Mesothelial cell of epicardium (in vitro differentiated cells): ENCODE results near the gene PALLD. TPM values are rescaled to one million over a fixed set of nuclear protein-coding genes. Genes with fewer than 3 reads are reported as not detected.

Experiments used
- DNase-seq, 2 experiments: peaks; one replicate each; pipeline ENCODE4 v3.0.0; 2021; ENCODE audit warnings: low spot score in 2 of 2; ENCODE audit not compliant: unreplicated experiment in 2 of 2
- H3K27ac Mint-ChIP-seq: 2 replicates; pipeline ENCODE4 v1.8.0; 2021; ENCODE audit warnings: mixed read lengths
- H3K27me3 Mint-ChIP-seq: 2 replicates; pipeline ENCODE4 v1.8.0; 2021; ENCODE audit warnings: low read depth, mixed read lengths
- H3K36me3 Mint-ChIP-seq: 2 replicates; pipeline ENCODE4 v1.8.0; 2021; ENCODE audit warnings: mixed read lengths
- H3K4me1 Mint-ChIP-seq: 2 replicates; pipeline ENCODE4 v1.8.0; 2021; ENCODE audit warnings: mixed read lengths
- H3K4me3 Mint-ChIP-seq: 2 replicates; pipeline ENCODE4 v1.8.0; 2021; ENCODE audit warnings: mild to moderate bottlenecking, moderate library complexity, mixed read lengths
- H3K9me3 Mint-ChIP-seq: 2 replicates; pipeline ENCODE4 v1.8.0; 2021; ENCODE audit warnings: mixed read lengths
- total RNA-seq: library from RNA; stranded (reverse); gene quantifications from 3 replicates; pipeline ENCODE4 v1.2.1, GENCODE V29; 2021
- TF ChIP-seq, protein P1 (sequence below): fragments of 200-600 bp; sonication (generic); IDR thresholded peaks from one replicate; pipeline ENCODE4 v1.5.0; 2021; ENCODE audit warnings: antibody characterized with exemption; ENCODE audit not compliant: unreplicated experiment

Gene PALLD
- total RNA-seq, 1 donor from 2014 or later: 158 TPM

DNA sequence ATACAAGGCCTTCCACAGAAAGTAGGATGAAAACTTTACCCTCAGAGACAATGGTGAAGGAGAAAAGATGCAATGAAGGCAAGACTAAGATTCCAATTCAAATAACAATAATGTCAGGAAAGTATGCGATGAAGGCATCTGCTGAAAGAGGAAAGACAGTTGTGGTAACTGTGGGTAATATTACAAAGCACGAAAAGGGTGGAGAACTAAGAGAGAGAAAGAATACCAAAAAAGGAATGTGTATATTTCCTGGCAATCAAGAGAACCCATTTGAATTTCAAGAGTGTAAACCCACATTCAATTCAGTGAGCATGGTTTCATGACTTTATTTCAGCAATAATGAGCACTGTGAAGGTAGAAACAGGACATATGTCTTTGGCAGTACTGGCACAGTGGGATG lies 225.5 kb downstream of the PALLD start:
- H3K36me3 Mint-ChIP-seq: peaks cover 44% of the 10 kb centered on the region
- peaks cover 11% of the 10 kb centered on the region for H3K9me3 Mint-ChIP-seq
- H3K4me3 Mint-ChIP-seq: no peak overlapping the region
- TF ChIP-seq, protein P1, sequence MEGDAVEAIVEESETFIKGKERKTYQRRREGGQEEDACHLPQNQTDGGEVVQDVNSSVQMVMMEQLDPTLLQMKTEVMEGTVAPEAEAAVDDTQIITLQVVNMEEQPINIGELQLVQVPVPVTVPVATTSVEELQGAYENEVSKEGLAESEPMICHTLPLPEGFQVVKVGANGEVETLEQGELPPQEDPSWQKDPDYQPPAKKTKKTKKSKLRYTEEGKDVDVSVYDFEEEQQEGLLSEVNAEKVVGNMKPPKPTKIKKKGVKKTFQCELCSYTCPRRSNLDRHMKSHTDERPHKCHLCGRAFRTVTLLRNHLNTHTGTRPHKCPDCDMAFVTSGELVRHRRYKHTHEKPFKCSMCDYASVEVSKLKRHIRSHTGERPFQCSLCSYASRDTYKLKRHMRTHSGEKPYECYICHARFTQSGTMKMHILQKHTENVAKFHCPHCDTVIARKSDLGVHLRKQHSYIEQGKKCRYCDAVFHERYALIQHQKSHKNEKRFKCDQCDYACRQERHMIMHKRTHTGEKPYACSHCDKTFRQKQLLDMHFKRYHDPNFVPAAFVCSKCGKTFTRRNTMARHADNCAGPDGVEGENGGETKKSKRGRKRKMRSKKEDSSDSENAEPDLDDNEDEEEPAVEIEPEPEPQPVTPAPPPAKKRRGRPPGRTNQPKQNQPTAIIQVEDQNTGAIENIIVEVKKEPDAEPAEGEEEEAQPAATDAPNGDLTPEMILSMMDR: no peak
- no peaks in the 10 kb centered on the region for H3K27me3 Mint-ChIP-seq
- peaks cover 5% of the 10 kb centered on the region for H3K4me1 Mint-ChIP-seq
- H3K27ac Mint-ChIP-seq: peak overlapping the region; percentile 45
- no peak for DNase-seq

DNA sequence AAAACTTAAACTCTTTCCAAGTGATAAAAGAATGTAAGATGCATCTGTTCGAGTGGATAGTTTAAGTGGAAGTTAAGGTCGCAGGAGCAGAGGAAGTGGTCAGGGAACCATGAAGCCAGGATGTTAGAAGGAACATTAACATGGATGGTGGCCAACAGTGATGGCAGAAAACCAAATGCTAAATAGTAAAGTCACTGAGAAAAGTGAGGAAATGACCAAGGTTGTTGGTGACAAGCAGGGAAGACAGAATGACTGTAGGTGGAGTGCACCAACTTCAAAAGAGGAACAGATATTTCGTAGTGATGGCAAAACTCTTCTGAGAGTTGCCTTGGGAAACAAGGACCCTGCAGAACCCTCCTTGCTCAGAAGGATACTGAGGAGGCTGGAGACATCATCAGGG lies 226.2 kb downstream of the PALLD start:
- Mint-ChIP-seq H3K27me3 (no peaks in the 10 kb centered on the region), H3K27ac (peak overlapping the region; percentile 45)

DNA sequence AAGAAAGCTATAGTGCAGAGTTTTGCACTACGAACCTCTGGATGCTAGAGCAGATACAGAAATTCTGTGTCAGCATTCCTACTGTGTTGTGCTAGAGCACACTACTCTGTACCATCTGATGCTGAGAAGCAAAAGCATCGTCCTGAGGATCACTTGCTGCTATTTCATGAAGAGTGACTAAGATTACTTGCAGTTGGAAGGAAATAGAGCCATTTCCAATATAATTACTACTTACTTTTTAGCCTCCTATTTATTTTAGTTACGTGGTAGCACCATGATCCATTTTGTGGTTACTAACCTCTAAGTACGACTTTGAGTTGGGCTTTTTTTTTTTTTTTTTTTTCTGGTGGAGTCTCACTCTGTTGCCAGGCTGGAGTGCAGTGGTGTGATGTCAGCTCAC lies 226.7 kb downstream of the PALLD start:
- no peak for DNase-seq
- Mint-ChIP-seq H3K27ac (no peak overlapping the region), H3K36me3 (peaks cover 45% of the 10 kb centered on the region), H3K4me1 (peaks cover 5% of the 10 kb centered on the region), H3K4me3 (no peak overlapping the region), H3K9me3 (peaks cover 23% of the 10 kb centered on the region), H3K27me3 (no peaks in the 10 kb centered on the region)
- TF ChIP-seq, protein P1: no peak

More for the DNA sequence above, 226.2 kb downstream of the PALLD start:
- DNase-seq: no peak
- Mint-ChIP-seq H3K4me1 (peaks cover 5% of the 10 kb centered on the region), H3K4me3 (no peak overlapping the region), H3K36me3 (peaks cover 44% of the 10 kb centered on the region), H3K9me3 (peaks cover 18% of the 10 kb centered on the region)
- TF ChIP-seq, protein P1: no peak

DNA sequence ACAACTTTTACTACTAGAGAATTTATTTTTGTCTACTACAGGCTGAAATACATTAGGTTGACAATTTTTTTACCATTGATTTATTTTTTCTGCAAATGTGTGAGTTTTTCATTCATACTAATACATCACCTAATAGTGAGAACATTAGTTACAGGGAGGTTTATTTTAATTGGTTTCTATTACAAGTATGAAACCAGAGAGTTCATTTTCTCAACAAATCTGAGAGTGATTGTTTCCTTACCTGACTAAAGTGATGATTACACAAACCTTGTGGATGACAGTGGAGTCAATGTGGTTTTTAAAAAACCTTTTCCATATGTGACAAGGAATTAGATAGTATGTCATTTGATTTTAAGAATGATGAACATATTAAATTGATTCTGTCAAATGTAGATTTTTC lies 227.4 kb downstream of the PALLD start:
- H3K4me3 Mint-ChIP-seq: no peak overlapping the region
- H3K27ac Mint-ChIP-seq: no peak overlapping the region
- TF ChIP-seq, protein P1: no peak
- peaks cover 49% of the 10 kb centered on the region for H3K36me3 Mint-ChIP-seq
- peaks cover 27% of the 10 kb centered on the region for H3K9me3 Mint-ChIP-seq
- no peaks in the 10 kb centered on the region for H3K27me3 Mint-ChIP-seq
- no peak for DNase-seq
- H3K4me1 Mint-ChIP-seq: peaks cover 5% of the 10 kb centered on the region

DNA sequence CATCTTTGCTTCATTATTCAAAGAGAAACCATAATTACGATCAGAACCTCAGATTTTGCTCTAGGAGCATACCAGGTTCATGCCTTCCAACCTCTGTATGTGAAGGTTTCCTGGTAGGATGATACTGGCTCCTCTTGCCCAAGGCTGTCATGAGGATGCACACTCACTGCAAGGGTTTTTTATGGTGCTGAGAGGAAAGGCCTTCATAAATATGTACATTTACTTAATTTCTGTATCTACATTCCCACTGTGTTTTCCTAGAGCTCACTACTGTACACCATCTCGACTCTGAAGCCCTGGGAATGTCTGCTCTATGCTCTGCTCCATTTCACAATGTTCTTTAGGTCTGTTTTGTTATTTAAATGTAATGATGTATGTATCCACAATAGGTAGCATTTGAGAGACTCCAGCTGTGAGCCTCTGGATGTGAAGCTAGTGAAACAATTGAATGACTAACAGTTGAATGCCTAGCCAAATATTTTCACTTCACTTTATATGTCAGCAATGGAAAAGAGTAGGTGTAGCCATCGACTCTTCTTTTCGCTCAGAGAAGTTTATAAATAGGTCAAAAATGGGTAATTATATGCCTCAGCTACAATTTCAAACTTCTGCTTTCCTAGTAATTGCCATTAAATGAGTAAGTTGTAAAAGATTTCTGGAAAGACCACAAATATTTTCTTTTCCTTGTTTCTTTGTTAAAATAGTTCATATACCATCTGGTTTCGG lies 228.0 kb downstream of the PALLD start:
- no peak for DNase-seq
- H3K36me3 Mint-ChIP-seq: peaks cover 50% of the 10 kb centered on the region
- H3K4me3 Mint-ChIP-seq: no peak overlapping the region
- H3K9me3 Mint-ChIP-seq: peaks cover 23% of the 10 kb centered on the region
- H3K27ac Mint-ChIP-seq: no peak overlapping the region
- H3K4me1 Mint-ChIP-seq: peaks cover 5% of the 10 kb centered on the region
- TF ChIP-seq, protein P1: no peak
- no peaks in the 10 kb centered on the region for H3K27me3 Mint-ChIP-seq
